Measurements from ENCODE around the gene CFAP65. TPM values are rescaled to one million over a fixed set of nuclear protein-coding genes. Genes with fewer than 3 reads are reported as not detected.

The CFAP65 gene
- total RNA-seq, 1 experiment from 2014 or later, result 0.52 TPM

DNA sequence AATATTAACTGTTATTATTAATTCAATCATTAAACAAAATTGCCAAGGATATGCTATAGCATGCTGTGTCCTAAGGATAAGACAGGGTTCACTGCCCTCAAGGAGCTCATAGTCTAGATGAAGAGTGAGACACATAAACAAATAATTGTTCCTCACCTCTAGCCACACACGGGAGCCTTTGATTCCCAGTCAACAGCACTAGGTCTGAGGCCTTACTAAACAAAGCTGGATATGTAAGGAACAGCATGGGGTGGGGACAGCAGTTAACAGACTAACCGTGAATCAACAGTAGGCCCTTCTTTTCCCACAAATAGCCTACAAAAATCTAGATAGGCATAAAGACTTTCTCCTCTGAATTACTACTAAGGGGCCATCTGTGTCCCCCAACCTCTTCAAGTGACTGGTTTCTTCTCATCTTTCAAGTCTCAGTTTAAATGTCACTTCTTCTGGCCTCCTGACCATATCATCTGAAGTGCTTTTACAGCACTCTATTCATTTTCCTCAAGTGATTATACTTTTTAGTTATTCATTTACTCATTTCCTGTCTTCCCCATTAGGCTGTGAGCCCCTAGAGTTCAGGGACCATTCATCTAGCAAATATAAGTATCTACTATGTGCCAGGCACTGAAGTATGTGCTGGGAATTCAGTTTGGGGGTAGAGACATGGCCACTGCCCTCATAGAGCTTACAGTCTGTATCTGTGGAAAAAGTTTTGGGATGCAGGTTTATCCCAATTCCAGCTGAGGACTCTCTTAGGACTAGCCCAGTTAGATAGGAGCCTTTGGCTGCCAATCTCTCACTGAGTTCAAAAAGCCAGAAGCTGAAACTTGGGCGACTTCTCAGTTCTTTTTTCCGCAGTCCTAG is 49.4 kb upstream of the CFAP65 start:
- no peak overlapping the region for H3K4me2 ChIP-seq (ENCODE audit: low read length)
- H4K20me1 ChIP-seq (ENCODE audit: insufficient read depth), result no peaks in the 10 kb centered on the region
- no peaks in the 10 kb centered on the region for H3K9me3 ChIP-seq (ENCODE audit: control insufficient read depth in 1 of 2, insufficient read depth in 1 of 2, low read depth in 1 of 2, low read length in 2 of 2)
- H3K4me1 ChIP-seq (ENCODE audit: control insufficient read depth in 1 of 2, insufficient read depth in 2 of 2, low read length in 2 of 2), result no peaks in the 10 kb centered on the region
- intact Hi-C loops (cut with micrococcal nuclease), result no loop called here
- DNase-seq (ENCODE audit: low read depth, low spot score) (no peak), ATAC-seq (no peak)
- no peak overlapping the region for H2AFZ ChIP-seq (ENCODE audit: low read depth, low read length, poor library complexity, severe bottlenecking)
- H3K79me2 ChIP-seq (ENCODE audit: insufficient read depth, low read length), result no peaks in the 10 kb centered on the region
- ChIA-PET RAD21 (ENCODE audit: low non-redundant PET in 1 of 2, low total read pairs in 2 of 2, uncharacterized antibody in 2 of 2, unreplicated experiment in 2 of 2) (no interaction called here), CTCF (interaction anchor here (0.9 to 1.3 kb wide), 3 partner anchors 13 to 17 kb away, joined by 3 to 5 read pairs (median 3); no protein-coding TSS in a partner anchor), POLR2A (no interaction called here)
- TF ChIP-seq EZH2phosphoT487 (IDR thresholded peaks at IDR 0.05; ENCODE audit: borderline replicate concordance) (no peak), JUND (IDR thresholded peaks at IDR 0.05) (no peak), SP1 (IDR thresholded peaks at IDR 0.05; ENCODE audit: low read depth) (no peak), ZFX (IDR thresholded peaks at IDR 0.05) (no peak), EZH2 (IDR thresholded peaks at IDR 0.05) (no peak), POLR2A (IDR thresholded peaks at IDR 0.05; ENCODE audit: borderline replicate concordance, extremely low read depth, insufficient read depth, insufficient read length) (no peak), TCF7L2 (IDR thresholded peaks at IDR 0.05; ENCODE audit: borderline replicate concordance, extremely low read depth, insufficient read depth, insufficient read length) (no peak), EGR1 (IDR thresholded peaks at IDR 0.05; ENCODE audit: low read depth) (no peak), SIN3A (IDR thresholded peaks at IDR 0.05; ENCODE audit: low read depth) (no peak), YY1 (IDR thresholded peaks at IDR 0.05; ENCODE audit: extremely low read depth, insufficient replicate concordance, low read depth, low read length) (no peak), SRF (IDR thresholded peaks at IDR 0.05; ENCODE audit: low read depth) (no peak), CBX3 (IDR thresholded peaks at IDR 0.05; ENCODE audit: low read depth) (no peak), POLR2AphosphoS5 (IDR thresholded peaks at IDR 0.05; ENCODE audit: low read depth, low read length) (no peak), CEBPB (IDR thresholded peaks at IDR 0.05; ENCODE audit: low read depth) (no peak), ELF1 (IDR thresholded peaks at IDR 0.05; ENCODE audit: borderline replicate concordance, low read depth) (no peak)
- TF ChIP-seq, protein P1, sequence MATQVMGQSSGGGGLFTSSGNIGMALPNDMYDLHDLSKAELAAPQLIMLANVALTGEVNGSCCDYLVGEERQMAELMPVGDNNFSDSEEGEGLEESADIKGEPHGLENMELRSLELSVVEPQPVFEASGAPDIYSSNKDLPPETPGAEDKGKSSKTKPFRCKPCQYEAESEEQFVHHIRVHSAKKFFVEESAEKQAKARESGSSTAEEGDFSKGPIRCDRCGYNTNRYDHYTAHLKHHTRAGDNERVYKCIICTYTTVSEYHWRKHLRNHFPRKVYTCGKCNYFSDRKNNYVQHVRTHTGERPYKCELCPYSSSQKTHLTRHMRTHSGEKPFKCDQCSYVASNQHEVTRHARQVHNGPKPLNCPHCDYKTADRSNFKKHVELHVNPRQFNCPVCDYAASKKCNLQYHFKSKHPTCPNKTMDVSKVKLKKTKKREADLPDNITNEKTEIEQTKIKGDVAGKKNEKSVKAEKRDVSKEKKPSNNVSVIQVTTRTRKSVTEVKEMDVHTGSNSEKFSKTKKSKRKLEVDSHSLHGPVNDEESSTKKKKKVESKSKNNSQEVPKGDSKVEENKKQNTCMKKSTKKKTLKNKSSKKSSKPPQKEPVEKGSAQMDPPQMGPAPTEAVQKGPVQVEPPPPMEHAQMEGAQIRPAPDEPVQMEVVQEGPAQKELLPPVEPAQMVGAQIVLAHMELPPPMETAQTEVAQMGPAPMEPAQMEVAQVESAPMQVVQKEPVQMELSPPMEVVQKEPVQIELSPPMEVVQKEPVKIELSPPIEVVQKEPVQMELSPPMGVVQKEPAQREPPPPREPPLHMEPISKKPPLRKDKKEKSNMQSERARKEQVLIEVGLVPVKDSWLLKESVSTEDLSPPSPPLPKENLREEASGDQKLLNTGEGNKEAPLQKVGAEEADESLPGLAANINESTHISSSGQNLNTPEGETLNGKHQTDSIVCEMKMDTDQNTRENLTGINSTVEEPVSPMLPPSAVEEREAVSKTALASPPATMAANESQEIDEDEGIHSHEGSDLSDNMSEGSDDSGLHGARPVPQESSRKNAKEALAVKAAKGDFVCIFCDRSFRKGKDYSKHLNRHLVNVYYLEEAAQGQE (IDR thresholded peaks at IDR 0.05; ENCODE audit: low read depth), result no peak
- TF ChIP-seq, protein P2, sequence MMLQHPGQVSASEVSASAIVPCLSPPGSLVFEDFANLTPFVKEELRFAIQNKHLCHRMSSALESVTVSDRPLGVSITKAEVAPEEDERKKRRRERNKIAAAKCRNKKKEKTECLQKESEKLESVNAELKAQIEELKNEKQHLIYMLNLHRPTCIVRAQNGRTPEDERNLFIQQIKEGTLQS (IDR thresholded peaks at IDR 0.05), result no peak
- TF ChIP-seq, protein P3, sequence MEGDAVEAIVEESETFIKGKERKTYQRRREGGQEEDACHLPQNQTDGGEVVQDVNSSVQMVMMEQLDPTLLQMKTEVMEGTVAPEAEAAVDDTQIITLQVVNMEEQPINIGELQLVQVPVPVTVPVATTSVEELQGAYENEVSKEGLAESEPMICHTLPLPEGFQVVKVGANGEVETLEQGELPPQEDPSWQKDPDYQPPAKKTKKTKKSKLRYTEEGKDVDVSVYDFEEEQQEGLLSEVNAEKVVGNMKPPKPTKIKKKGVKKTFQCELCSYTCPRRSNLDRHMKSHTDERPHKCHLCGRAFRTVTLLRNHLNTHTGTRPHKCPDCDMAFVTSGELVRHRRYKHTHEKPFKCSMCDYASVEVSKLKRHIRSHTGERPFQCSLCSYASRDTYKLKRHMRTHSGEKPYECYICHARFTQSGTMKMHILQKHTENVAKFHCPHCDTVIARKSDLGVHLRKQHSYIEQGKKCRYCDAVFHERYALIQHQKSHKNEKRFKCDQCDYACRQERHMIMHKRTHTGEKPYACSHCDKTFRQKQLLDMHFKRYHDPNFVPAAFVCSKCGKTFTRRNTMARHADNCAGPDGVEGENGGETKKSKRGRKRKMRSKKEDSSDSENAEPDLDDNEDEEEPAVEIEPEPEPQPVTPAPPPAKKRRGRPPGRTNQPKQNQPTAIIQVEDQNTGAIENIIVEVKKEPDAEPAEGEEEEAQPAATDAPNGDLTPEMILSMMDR (IDR thresholded peaks at IDR 0.05 in 2 of 3, conservative IDR thresholded peaks at IDR 0.05 in 1 of 3; ENCODE audit: borderline replicate concordance in 1 of 3, insufficient read depth in 1 of 3, low read depth in 2 of 3, low read length in 2 of 3), result no peak
- TF ChIP-seq, protein P4, sequence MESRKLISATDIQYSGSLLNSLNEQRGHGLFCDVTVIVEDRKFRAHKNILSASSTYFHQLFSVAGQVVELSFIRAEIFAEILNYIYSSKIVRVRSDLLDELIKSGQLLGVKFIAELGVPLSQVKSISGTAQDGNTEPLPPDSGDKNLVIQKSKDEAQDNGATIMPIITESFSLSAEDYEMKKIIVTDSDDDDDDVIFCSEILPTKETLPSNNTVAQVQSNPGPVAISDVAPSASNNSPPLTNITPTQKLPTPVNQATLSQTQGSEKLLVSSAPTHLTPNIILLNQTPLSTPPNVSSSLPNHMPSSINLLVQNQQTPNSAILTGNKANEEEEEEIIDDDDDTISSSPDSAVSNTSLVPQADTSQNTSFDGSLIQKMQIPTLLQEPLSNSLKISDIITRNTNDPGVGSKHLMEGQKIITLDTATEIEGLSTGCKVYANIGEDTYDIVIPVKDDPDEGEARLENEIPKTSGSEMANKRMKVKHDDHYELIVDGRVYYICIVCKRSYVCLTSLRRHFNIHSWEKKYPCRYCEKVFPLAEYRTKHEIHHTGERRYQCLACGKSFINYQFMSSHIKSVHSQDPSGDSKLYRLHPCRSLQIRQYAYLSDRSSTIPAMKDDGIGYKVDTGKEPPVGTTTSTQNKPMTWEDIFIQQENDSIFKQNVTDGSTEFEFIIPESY (IDR thresholded peaks at IDR 0.05; ENCODE audit: extremely low read depth, insufficient replicate concordance, low read length), result no peak
- TF ChIP-seq, protein P5, sequence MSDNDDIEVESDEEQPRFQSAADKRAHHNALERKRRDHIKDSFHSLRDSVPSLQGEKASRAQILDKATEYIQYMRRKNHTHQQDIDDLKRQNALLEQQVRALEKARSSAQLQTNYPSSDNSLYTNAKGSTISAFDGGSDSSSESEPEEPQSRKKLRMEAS (IDR thresholded peaks at IDR 0.05), result no peak
- H3K9me2 ChIP-seq (ENCODE audit: insufficient read depth), result no peaks in the 10 kb centered on the region
- BruUV-seq (replicated peaks), result no TSS peak
- H3K27me3 ChIP-seq (ENCODE audit: insufficient read depth, low read length), result no peaks in the 10 kb centered on the region
- H3K36me3 ChIP-seq (ENCODE audit: control insufficient read depth in 1 of 2, insufficient read depth in 2 of 2, low read length in 2 of 2), result no peaks in the 10 kb centered on the region
- H3K4me3 ChIP-seq (replicated peaks in 1 of 2; ENCODE audit: low read depth in 1 of 2, low read length in 2 of 2), result no peak overlapping the region
- H3K27ac ChIP-seq (ENCODE audit: low read depth, low read length), result no peak overlapping the region
- no peak overlapping the region for H3K9ac ChIP-seq (ENCODE audit: low read length)
